ENCODE measurements around the gene AQP2.

Gene AQP2, protein sequence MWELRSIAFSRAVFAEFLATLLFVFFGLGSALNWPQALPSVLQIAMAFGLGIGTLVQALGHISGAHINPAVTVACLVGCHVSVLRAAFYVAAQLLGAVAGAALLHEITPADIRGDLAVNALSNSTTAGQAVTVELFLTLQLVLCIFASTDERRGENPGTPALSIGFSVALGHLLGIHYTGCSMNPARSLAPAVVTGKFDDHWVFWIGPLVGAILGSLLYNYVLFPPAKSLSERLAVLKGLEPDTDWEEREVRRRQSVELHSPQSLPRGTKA

GRCh38 chr12:49950273-49951251, at the start of gene AQP2:
TSS of gene AQP2 (plus strand) at chr12:49950737. CDS start at chr12:49950831, 94 bp downstream.
- no peak for DNase-seq

DNA sequence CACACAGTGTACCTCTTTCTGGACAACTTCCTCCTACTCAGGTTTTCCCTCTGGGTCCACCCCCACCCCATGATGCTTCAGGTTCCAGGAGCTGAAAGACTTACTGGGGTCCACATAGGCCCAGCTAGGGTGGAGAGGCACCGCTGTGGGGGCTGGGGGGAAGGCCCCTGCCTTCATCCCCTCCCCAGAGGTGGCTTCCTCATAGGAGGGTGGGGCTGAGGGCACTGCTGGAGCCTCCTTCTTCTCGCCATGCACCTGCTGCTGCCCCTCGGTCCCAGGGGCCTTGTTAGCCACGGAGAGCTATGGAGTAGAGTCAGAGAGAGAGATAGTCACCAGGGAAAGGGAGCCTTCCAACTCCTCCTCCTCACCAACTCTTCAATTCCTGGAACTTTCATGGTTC, 49.5 kb upstream of the AQP2 start:
- no peak for DNase-seq

GRCh38 chr12:49901986-49902385, 48.6 kb upstream of the AQP2 start:
- no peak for DNase-seq

- no peak for DNase-seq
Measured at GRCh38 chr12:49902399-49903350, 47.9 kb upstream of the AQP2 start.

DNA sequence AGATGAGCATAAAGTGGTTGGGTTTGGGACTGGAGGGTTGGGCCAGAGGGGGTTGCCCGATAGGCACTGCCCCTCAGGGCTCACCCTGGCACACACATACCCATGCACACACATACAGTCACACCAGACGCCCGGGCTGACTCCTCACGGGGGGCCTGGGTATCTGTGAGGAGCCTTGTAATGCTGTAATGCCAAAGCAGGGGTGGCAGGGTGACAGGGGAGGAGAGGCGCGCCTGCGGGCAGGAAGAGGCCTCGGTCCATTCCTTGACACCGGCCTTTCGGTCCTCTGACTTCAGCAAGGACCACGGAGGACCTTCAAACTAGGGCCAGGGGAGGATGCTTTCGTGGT, 47.2 kb upstream of the AQP2 start:
- no peak for DNase-seq

DNA sequence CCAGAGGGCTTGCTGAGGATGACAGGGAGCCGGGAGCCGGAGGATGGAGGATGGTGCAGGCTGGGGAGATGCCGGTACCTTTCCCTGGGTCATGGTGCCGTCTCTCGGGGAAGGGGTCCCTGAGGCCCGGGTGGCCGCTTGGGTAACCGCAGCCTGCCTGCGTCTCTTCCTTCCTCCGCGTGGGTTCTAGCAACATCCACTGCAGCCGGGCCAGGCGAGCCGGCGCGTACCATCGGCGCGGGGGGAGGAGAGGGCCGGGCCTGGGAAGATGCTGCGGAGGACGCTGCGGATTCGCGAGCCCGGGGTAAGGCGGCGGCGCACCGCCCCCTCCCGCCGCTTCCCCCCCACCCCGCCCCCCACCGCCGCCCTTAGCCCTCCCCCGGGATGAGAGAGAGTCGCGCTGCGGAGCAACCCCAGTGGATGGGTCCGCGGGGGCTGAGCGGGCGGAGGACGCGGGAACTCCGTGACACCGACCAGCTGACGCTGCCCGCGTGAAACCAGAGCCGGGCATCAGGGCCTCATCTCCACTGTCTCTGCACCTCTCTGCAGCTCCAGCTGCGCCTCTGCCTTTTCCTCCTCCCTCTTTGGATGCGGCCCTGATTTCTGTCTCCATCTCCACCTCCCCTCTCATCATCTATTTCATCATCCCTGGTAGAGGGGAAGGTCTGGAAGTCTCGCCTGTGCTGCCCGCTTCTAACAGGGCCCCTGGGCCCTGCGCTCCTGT, 46.7 kb upstream of the AQP2 start, which contains the start of gene FAIM2:
FAIM2 (minus strand) TSS at position 201 of the 724 bp plus-strand sequence; CDS start at position 93, 108 bp downstream.
- DNase-seq = peak; percentile 66

DNA sequence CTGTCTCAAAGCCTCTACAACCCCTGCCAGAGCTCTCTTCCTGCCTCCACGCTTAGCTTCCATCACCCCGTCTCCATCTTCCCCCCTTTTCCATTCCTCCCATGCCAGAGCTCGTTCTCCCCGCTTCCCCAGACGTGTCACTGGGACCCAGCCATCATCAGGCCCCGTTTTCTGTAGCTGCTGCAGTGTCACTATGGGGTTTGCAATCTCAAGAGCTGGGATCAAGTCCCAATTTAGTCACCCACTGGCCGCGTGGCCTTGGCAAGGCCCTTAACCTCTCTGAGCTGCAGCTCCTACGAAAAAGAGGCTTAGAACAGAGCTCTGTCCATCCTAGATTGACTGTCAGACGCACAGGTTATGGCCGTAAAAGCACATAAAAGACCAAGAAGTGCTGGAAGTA, 45.9 kb upstream of the AQP2 start:
- DNase-seq = no peak

GRCh38 chr12:49905718-49906314, 44.7 kb upstream of the AQP2 start:
- no peak for DNase-seq

GRCh38 chr12:49907352-49907751, 43.2 kb upstream of the AQP2 start:
- no peak for DNase-seq

GRCh38 chr12:49909356-49909755, 41.2 kb upstream of the AQP2 start:
- no peak for DNase-seq

DNA sequence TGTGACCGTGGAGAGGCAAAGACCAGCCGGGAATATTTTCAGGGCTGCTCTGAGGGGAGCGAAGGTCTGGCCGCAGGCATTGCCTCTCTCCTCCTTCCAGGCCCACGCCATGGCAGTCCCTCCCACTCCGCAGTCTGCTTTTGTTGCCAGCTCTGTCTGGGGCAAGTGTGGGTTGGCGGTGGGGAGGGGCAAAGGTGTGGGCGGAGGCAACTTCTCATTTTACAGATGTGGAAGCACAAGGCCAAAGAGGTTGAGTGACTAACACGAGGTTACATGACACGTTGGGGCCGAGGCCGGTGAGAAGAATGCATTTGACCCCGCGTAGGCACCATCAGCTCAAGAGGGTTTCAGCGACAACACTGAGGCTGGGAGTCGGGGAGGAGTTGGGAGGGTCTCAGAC, 40.7 kb upstream of the AQP2 start:
- DNase-seq = no peak

DNA sequence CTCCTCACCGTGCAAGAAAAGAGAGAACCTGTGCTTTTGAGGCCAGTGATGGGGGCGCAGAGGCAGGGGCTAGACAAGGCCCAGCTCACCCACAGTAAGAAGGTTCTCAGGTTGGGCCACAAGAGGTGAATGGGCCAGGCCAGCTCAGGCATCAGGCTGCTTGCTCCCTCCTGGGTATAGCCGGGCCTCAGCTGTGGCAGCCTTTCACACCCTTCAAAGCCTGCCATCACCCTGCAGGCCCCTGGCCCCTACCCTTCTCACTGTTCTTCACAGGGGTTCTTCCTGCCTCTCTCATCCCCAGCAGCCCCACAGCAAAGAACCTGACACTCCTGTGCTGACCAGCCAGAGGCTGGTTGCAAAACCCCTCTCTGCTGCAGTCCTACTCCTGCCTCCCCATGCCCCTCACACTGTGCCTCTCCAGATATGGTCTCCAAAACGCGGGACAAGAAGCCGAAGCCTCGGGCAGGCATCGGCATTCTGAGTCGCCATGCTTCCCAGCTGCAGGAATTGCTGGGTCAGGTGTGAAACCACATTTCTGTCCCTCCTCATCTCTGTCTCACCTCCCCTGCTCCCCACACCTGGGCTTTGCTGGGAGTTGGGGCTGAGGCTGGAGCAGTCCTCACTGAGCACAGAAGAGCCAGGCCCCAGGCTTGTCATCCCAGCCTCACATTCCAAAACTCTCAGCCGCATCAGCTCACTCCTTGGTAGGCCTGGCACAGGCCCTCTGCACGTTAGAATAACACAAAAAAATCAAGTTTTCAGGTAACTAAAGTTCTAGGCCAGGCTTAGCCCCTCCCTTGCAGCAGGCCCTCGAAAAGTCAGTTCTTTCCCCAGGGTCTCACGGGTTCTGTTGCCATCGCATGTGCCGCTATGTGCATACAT, 40.0 kb upstream of the AQP2 start:
- DNase-seq = no peak

- DNase-seq = no peak
Measured at GRCh38 chr12:49911213-49911605, 39.3 kb upstream of the AQP2 start.

DNA sequence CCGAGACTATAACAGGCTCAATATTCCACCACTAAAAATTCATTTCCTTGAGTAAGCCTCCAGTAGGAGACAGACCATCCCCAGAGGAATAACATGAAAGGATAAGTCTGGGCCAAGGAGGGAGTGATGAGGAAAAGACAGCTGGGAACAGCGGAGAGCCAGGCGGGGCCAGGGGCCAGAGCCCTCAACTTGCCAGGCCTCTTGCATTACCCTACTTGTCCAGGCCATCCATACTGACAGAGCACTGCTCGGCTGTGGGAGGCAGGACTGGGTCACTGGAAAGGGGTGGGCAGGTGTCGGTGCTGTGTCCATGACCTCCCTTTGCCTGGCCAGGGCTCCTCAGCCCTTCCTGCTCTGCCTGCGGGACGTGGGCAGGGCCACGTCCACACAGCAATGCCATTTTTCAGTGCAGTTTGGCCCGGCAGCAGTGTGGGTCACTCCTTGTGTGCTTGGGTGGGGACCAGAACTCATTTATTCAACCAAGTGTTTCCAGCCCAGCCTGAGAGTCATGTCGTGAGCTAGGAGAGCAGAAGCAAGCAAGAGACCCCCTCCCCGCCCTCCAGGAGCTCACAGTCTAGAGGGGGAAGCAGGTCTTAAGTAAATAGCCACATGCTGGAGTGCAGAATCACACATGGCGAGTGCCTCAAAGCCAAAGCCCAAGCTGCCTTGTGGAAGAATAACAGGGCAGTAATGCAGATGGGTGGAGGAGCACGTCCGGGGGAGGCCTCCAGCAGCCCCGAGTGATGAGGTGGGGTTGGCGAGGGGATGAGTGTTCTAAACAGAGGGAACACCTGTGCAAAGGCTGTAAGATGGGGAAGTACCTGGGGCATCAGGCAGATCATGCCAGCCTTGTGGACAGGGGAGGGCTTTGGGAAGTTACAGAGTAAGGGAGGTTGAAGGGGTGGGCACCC, 37.9 kb upstream of the AQP2 start:
- DNase-seq = no peak

DNA sequence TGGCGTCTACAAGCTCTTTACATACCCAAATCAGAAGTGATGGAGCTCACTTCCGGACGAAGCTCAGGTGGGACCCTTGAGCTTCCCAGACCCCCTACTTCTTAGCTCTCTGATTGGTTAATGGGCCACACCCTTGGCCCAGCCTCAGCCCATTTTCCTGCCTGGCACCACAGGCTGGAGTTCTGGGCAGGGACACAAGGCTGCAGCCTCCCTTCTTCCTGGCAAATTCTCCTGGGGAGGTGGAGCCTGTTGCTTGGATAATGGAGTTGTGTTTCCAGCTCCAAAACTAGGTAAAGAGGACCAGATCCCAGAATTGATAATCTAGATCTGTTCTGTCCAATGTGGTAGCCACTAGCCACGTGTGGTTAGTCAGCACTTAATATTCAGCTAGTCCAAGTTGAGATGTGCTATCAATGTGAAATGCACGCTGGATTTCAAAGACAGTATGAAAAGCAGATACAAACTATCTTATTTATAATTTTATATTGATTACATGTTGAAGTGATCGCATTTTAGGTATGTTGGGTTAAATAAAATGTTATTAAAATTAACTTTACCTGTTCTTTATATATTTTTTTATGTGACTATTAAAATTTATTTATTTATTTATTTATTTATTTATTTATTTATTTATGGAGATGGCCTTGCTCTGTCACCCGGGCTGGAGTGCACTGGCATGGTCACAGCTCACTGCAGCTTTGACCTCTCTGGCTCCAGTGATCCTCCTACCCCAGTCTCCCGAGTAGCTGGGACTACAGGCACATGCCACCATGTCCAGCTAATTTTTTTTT, 34.2 kb upstream of the AQP2 start:
- DNase-seq = no peak

DNA sequence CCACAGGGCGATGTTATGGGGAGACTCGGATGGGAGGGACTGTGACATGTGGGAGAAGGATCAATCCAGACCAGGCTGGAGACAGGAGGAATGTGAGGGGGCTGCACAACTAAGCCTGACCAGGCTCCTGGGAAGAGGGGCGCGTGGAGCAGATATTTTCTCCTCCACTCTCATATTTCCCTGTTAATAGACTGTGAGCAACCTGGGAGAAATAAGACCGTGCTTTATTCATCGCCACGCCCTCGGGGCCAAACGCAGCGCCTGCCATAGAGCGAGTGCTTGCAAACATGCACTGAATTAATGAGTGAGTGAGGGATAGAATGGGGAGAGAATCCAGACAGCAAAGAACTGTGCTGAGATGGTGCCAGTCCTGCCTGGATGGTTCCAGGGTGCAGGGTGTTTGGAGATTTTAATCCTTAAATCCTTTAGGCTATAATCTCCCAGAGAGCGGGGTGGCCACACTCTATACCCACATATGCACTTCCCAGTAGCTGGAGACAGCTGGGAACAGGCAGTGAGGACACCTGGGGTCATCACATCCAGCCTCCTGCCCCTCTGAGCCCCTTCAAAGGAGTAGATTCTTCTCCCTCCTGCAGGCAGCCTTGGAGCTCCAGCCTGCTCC, 33.3 kb upstream of the AQP2 start:
- no peak for DNase-seq

- no peak for DNase-seq
Measured at GRCh38 chr12:49917788-49918173, 32.8 kb upstream of the AQP2 start.

DNA sequence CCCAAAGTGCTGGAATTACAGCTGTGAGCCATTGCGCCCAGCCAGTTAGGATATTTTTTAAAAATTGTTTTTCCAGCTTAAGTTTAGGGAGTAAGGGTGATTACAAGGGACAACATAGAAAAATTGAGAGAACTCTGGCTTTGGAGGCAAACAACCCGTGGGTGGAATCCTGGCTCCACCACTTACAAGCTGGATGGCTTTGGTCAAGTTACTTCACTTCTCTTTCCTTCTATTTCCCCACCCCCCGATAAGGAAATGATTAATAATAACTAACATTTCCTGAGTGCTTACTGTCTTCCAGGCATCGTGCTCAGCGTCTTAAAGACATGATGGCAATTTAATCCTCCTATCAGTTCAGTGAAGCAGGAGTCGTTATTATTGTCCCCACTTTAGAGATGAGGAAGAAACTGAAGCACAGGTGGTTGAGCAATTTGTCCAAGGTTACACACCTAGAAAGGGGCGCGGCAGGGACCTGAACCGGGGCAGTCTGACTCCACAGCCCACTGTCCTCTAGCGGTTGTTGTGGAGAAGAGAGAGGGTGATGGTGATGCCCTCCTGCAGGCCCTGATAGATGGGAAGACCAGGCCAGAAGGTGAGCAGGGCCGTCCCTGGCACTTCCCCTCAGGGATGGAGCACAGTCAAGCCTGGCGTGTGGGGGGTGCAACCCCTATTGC, 30.2 kb upstream of the AQP2 start:
- DNase-seq = no peak

Measured in NCI-H1092 treated with DMSO at 0.1 percent for 48 hours (cell line).